ENCODE results near the gene TP53TG5. TPM values are rescaled to one million over a fixed set of nuclear protein-coding genes. Genes with fewer than 3 reads are reported as not detected.
A peak's percentile ranks its signal among the peaks of the same experiment; 100 is the strongest.

The TP53TG5 gene
- polyA plus RNA-seq, 1 donor (not counting 4 experiments of a cell fraction or from before 2014, with no cell fraction given): not detected

- Histone ChIP-seq H4K20me1 (ENCODE audit: control insufficient read depth, extremely low read depth, insufficient read depth, low read length) (no peaks in the 10 kb centered on the region), H3K27me3 (ENCODE audit: control insufficient read depth, extremely low read depth, insufficient read depth, low read length) (no peaks in the 10 kb centered on the region), H3K9ac (ENCODE audit: control insufficient read depth, extremely low read depth, insufficient read depth, low read length) (peak overlapping the region; percentile 34), H3K9me1 (ENCODE audit: control insufficient read depth, extremely low read depth, insufficient read depth, low read length) (peaks cover 4% of the 10 kb centered on the region), H3K36me3 (ENCODE audit: control insufficient read depth in 2 of 2, extremely low read depth in 1 of 2, insufficient read depth in 2 of 2, low read length in 2 of 2) (peaks cover 23 to 52% of the 10 kb centered on the region in 2 experiments), H3K4me2 (ENCODE audit: control insufficient read depth, extremely low read depth, insufficient read depth, low read depth, low read length) (peak overlapping the region; percentile 55), H2AFZ (ENCODE audit: control insufficient read depth, low read length) (no peak overlapping the region), H3K79me2 (ENCODE audit: control insufficient read depth, insufficient read depth, low read length) (peaks cover 84% of the 10 kb centered on the region), H3K4me1 (ENCODE audit: control insufficient read depth, extremely low read depth, insufficient read depth, low read length) (peaks cover 91% of the 10 kb centered on the region), H3K4me3 (ENCODE audit: control insufficient read depth in 2 of 3, extremely low read depth in 1 of 3, insufficient read depth in 2 of 3, low read depth in 1 of 3, low read length in 3 of 3) (no peak overlapping the region), H3K9me3 (ENCODE audit: control insufficient read depth, low read depth, low read length) (no peaks in the 10 kb centered on the region), H3K27ac (ENCODE audit: control insufficient read depth, insufficient read depth, low read length) (peak overlapping the region; percentile 98)
- TF ChIP-seq CTCF (optimal IDR thresholded peaks at IDR 0.05 in 1 of 3, IDR thresholded peaks at IDR 0.05 in 1 of 3, conservative IDR thresholded peaks at IDR 0.05 in 1 of 3; ENCODE audit: extremely low read depth in 1 of 3, insufficient read depth in 2 of 3, low read length in 3 of 3) (no peak), EZH2 (IDR thresholded peaks at IDR 0.05; ENCODE audit: low read length) (no peak)
- dilution Hi-C loops (cut with MboI; ENCODE audit: extremely low pct_ligation_motif_present, low sequenced_read_pairs): no loop called here
- no peak for FAIRE-seq
- no peak for DNase-seq (ENCODE audit: low read depth, low spot score)
These were observed 38.3 kb downstream of the TP53TG5 start for GRCh38 chr20:45339799-45340198.

GRCh38 chr20:45339084-45339483, 39.0 kb downstream of the TP53TG5 start:
- Histone ChIP-seq H3K9ac (ENCODE audit: control insufficient read depth, extremely low read depth, insufficient read depth, low read length) (peak overlapping the region; percentile 79), H3K27me3 (ENCODE audit: control insufficient read depth, extremely low read depth, insufficient read depth, low read length) (no peaks in the 10 kb centered on the region), H3K4me2 (ENCODE audit: control insufficient read depth, extremely low read depth, insufficient read depth, low read depth, low read length) (peak overlapping the region; percentile 55), H3K9me3 (ENCODE audit: control insufficient read depth, low read depth, low read length) (no peaks in the 10 kb centered on the region), H4K20me1 (ENCODE audit: control insufficient read depth, extremely low read depth, insufficient read depth, low read length) (no peaks in the 10 kb centered on the region), H3K36me3 (ENCODE audit: control insufficient read depth in 2 of 2, extremely low read depth in 1 of 2, insufficient read depth in 2 of 2, low read length in 2 of 2) (peaks cover 23 to 52% of the 10 kb centered on the region in 2 experiments), H3K9me1 (ENCODE audit: control insufficient read depth, extremely low read depth, insufficient read depth, low read length) (peaks cover 4% of the 10 kb centered on the region), H2AFZ (ENCODE audit: control insufficient read depth, low read length) (no peak overlapping the region), H3K4me3 (ENCODE audit: control insufficient read depth in 2 of 3, extremely low read depth in 1 of 3, insufficient read depth in 2 of 3, low read depth in 1 of 3, low read length in 3 of 3) (peak overlapping the region in 1 of 3 experiments; percentile 1), H3K27ac (ENCODE audit: control insufficient read depth, insufficient read depth, low read length) (peak overlapping the region; percentile 98), H3K79me2 (ENCODE audit: control insufficient read depth, insufficient read depth, low read length) (peaks cover 80% of the 10 kb centered on the region), H3K4me1 (ENCODE audit: control insufficient read depth, extremely low read depth, insufficient read depth, low read length) (peaks cover 84% of the 10 kb centered on the region)
- DNase-seq (ENCODE audit: low read depth, low spot score) (no peak), FAIRE-seq (peak; percentile 44)
- no peak for TF ChIP-seq EZH2 (IDR thresholded peaks at IDR 0.05; ENCODE audit: low read length)
- TF ChIP-seq CTCF (optimal IDR thresholded peaks at IDR 0.05 in 1 of 3, IDR thresholded peaks at IDR 0.05 in 1 of 3, conservative IDR thresholded peaks at IDR 0.05 in 1 of 3; ENCODE audit: extremely low read depth in 1 of 3, insufficient read depth in 2 of 3, low read length in 3 of 3): no peak
- dilution Hi-C loops (cut with MboI; ENCODE audit: extremely low pct_ligation_motif_present, low sequenced_read_pairs): no loop called here

Data from keratinocyte (primary cell).